Endothelial cell of hepatic sinusoid (primary cell): ENCODE results near the gene CTSG.
"Not testable (repeated sequence)": the region's sequence is repeated elsewhere in the genome, so short reads cannot be mapped to it uniquely, and the experiment has no call there.

Experiments used
- in situ Hi-C: cut with HindIII; loops from 2 replicates; pipeline ENCODE4 v1.10.0; 2017; ENCODE audit warnings: low sequenced_read_pairs

The CTSG gene, protein sequence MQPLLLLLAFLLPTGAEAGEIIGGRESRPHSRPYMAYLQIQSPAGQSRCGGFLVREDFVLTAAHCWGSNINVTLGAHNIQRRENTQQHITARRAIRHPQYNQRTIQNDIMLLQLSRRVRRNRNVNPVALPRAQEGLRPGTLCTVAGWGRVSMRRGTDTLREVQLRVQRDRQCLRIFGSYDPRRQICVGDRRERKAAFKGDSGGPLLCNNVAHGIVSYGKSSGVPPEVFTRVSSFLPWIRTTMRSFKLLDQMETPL

DNA sequence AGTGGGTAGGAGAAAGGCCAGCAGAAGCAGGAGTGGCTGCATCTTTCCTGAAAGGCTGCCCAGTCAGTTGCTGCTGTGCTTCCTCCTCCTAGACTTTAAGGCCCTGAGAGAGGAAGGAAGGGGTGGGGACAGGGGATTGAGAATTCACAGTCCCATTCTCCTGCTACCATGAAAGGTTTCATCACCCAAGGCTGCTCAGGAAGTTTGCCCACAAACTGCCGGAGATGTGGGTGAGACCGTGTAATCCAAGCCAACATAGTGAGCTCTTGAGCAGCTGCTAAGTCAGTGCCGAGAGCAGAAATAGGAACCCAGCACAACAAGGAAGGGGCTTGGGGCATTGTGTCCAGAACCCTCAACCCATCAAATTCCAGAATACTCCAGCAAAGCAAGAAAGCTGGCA, at the start of gene CTSG:
TSS of gene CTSG (minus strand) at position 69 of the 400 bp plus-strand sequence. CDS start at position 42, 27 bp downstream.
- in situ Hi-C loops, result no loop called here

DNA sequence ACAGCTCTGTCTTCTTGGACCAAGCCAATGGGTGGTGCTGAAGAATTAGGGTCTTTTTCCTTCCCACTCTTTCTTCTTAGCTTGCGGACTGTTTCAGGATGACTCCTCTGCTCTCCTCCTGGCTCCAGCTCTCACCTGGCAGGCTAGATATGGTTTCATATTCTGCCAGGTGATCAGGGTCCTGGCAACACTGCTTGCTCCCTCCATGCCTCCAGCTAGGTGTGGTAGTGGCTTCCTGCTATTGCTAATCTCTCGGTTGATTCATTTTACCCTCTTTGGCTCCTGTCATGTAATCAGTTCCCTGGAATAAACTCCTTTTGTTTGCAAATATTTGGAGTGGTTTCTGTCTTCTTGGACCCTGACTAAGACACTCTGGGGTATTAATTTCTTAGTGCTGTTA, 37.7 kb upstream of the CTSG start:
- in situ Hi-C loops, result no loop called here

DNA sequence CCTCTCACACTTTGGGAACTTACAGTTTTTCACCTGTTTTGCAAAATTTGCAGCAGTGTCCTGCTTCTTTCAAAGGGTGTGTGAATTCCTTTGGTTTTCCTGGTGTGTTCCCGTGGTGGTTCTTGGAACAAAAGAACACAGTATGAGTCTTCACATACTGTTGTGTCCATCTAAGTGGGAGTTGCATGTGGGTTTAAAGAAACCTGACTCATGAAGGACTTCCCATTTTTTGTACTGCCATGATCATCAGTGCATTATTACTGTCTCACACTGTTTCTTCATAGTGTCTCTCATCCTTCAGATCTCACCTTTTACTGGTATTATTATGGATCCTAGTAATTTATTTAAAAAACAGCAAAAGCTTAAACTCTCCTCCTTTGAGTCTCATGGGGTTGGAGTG, 37.2 kb upstream of the CTSG start:
- in situ Hi-C loops, result no loop called here

DNA sequence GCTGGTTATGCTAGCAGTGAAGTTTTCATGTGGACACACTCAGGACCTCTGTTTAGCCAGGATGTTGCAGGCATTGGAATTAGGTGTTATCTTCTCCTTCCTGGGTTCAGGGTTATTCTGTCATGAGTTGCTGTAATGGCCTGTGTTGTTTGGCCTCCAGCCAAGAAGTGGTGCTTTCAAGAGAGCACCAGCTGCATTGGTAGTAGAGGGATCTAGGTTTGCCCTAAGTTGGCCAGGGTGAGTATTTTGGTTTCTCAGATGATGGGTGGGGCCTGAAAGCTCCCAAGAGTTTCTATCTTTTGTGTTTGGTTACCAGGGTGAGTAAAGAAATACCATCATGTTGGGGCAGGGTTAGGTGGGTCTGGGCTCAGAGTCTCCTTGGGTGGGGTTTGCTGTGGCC, 36.1 kb upstream of the CTSG start:
- in situ Hi-C loops, result no loop called here

DNA sequence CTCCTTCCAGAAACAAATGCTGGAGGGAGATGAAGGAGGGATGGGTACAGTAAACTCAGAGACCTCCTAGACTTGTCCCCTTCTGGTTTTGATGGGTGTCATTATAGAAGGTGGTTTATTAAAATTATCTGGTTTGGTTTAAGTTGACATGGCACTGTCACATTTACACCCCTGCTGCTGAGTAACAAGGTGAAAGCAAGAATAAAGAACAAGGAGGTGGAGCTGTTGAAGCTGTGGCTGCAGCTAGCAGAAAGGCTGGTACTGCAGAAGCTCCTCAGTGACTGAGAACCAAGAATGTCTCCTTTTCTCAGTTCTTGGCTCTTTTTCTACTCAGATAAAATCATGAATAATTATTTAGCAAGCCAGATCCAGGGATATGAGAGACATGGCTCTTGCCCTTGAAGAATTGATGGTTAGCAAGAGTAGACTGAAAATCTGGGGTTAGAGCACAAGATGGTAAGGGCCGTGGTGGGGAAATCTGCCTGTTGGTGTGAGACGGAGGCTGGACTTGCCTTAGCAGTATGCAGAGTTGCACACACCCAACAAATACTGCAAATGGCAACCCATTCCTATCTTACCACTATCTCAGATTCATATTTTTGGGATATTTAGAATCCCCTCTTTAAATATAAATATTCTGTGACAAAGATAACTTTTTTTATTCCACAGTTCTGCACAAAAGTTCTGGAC, 33.8 kb upstream of the CTSG start, which contains the start of gene GZMH:
TSS of gene GZMH (minus strand) at position 31 of the 690 bp plus-strand sequence. CDS start 72 bp downstream, outside the sequence.
- in situ Hi-C loops, result no loop called here

DNA sequence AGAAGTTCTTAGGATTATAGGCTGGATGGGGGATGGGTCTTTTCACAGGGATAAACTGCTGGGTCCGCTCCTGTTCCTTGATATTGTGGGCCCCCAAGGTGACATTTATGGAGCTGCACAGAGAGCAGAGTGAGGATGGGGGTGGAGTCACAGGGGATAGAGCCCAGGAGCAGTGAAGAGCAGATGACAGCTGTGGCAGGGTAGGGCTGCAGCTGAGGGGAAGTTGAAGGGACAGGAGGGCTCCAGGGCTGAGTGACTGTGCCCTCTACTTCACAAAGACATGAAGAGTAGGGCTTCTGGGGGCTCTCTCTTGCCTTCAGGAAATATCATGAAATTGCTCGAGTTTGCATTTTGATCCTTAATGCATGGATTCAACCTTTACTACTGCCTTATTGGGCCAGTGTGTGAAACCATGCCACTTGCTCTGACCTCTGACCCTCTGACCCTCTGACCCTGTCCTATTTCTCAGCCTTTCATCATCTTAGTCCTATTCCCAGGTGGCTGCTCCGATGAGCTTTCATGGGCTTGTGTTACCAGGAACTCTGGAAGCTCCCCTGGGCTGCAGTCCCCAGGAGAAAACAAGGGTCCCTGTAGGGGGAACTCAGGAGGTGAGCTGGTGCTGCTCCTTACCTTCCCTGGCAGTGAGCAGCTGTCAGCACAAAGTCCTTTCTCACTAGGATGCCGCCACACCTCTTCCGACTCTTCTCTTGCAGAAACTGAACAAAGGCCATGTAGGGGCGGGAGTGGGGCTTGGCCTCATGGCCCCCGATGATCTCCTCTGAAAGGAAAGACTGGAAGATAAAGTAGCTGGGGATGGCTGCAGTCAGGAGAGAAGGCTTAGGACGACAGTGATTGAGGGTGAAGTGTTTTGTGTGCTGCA, 31.8 kb upstream of the CTSG start:
- in situ Hi-C loops, result no loop called here

DNA sequence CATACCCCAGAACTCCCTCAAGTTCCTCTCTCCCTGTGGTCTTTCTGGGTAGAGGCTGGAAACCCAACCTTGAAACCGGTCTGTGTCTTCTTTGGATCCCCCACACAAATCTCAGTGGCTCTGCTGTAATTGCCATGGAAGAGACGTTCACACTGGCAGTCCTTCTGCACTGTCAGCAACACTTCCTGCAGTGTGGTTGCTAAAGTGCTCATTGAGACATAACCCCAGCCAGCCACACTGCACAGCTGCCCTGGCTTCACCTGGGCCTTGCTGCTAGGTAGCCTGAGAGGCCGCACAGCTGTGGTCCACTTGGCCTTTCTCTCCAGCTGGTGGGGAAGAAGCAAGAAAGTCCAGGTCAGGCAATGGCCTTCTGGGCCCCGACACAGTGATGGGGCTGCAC, 31.0 kb upstream of the CTSG start:
- in situ Hi-C loops, result no loop called here

DNA sequence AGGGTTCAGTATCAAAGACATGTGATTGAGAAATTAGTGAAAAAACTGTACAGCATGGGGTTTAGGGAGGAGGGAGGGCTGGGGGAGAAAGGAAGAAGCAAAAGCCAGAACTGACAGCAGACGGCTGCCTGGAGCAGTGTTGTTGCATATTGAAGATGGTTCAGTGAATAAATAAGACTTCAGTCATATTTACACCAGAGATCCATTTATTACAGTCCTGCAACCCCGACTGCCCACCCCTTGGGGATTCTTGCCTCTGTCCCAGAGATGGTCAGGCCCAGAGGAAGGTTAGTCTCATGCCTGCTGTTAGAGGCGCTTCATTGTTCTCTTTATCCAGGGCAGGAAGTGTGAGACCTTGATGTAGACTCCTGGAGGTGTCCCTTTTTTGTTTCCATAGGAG, 30.2 kb upstream of the CTSG start:
- in situ Hi-C loops, result no loop called here

DNA sequence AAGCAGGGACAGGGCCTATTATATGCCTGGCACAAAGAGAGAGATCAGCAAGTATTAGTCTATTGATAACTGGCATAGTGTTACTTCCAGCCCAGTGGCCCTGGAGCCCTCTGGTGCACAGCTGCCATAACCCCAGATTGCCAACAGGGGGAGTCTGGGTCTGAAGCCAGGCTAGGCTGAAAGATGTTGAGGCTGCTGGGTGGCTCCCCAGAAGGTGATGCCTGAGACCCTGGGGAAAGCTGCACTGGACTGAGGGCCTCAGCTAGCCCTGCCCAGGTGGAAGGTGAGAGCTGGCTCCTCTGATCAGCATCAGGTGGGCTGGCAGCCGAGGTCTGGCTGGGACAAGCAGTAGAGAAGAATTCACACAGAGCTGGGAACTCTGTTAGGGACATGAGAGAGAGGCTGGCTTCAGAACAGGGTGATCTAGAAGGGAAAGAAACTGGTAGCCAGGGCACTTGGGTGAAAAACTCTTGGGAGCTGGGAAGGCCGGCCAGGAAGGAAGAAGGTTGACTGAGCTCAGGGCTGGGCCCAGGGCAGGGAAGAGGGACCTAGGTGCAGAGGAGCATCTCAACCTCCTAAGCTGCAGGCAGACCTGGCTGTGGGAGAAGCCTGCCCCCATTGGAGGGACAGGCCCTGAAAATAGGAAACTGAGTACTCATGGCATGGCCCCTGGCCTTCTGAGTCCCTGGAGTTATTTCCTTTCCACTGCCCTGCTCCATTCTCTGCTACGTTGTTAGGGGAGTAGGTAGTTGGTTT, 29.6 kb upstream of the CTSG start:
- in situ Hi-C loops, result no loop called here

DNA sequence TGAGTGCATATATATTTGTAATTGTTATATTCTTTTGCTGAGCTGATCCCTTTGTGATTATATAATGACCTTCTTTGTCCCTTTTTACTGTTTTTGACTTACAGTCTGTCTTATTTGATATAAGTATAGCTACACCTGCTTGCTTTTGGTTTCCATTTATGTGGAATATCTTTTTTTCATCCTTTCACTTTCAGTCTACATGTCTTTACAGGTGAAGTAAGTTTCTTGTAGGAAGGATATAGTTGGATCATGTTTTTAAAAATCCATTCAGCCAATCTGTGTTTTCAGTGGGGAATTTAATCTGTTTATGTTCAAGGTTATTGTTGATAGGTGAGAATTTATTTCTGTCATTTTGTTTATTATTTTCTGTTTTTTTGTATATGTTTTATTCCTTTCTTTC, 21.4 kb upstream of the CTSG start:
- in situ Hi-C loops, result no loop called here

DNA sequence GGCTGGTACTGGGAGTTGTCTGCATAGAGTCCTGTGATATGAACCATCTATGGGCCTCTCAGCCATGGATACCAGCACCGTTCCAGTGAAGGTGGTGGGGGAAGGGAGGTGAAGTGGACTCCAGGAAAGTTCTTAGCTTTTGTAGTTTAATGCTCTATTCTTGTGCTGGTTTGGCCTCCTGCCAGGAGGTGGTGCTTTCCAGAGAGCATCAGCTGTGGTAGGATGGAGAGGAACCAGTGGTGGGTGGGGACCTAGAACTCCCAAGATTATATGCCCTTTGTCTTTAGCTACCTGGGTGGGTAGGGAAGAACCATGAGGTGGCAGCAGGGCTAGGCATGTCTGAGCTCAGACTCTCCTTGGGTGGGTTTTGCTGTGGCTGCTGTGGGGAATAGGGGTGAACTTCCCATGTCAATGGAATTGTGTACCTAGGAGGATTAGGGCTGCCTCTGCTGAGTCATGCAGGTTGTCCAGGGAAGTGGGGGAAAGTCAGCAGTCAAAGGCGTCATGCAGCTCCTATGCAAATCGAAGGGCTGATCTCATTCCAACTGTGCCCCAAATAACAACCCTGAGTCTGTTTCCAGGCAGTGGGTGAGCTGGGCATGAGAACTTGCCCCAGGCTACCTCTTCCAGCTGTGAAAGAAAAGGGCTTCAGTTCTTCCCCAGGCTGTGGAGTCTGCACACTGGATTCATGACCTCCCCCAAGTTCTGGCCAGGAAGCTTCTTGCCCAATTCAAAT, 19.2 kb upstream of the CTSG start:
- in situ Hi-C loops, result no loop called here

DNA sequence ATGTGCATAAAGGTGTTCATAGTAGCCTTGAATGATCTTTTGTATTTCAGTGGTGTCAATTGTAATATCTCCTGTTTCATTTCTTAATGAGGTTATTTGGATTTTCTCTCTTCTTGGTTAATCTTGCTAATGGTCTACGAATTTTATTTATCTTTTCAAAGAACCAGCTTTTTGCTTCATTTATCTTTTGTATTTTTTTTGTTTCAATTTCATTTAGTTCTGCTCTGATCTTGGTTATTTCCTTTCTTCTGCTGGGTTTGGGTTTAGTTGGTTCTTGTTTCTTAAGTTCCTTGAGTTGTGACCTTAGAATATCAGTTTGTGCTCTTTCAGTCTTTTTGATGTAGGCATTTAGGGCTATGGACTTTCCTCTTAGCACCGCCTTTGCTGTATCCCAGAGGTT, 15.0 kb upstream of the CTSG start:
- in situ Hi-C loops, result not testable (repeated sequence)

DNA sequence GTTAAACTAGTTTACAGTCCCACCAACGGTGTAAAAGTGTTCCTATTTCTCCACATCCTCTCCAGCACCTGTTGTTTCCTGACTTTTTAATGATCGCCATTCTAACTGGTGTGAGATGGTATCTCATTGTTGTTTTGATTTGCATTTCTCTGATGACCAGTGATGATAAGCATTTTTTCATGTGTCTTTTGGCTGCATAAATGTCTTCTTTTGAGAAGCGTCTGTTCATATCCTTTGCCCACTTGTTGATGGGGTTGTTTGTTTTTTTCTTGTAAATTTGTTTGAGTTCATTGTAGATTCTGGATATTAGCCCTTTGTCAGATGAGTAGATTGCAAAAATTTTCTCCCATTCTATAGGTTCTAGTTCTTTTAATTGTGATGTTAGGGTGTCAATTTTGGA, 8.4 kb upstream of the CTSG start:
- in situ Hi-C loops, result not testable (repeated sequence)

DNA sequence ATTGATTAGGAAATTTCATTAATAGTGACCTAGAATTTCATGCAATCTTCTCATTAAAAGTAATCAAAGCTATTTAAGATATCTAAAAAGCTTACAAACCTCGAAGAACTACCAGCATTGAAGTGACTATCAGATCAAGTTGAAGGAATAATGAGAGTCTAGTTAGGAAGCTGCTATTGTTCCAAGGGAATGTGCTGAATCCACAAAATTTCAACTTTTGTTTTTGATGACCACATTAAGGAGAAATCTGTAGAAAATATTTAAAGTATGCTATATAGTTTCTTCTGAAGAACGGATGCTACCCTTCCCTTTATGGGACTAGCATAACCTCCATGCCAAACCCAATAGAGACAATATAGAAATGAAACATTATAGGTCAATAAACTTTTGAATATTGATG, 2.5 kb upstream of the CTSG start:
- in situ Hi-C loops, result no loop called here

DNA sequence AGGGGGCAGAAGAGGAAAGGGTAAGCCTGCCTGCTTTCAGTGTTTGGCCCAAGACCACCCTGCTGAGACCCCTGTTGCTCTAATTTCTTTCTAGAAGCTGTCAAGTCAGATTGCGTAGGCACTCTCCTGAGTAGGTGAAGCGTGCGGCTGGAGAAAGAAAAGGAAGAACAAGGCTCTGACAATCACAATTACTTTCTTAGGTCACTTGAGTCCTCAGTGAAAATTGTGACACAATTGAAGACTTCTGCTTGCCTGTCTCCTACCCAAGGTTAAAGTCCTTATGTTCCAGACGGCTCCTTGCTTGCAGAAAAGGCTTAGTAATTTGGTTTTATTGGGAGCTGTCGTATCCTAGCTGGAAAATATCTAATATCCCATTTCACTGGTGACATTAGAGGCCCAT, 721 bp upstream of the CTSG start:
- in situ Hi-C loops, result no loop called here

DNA sequence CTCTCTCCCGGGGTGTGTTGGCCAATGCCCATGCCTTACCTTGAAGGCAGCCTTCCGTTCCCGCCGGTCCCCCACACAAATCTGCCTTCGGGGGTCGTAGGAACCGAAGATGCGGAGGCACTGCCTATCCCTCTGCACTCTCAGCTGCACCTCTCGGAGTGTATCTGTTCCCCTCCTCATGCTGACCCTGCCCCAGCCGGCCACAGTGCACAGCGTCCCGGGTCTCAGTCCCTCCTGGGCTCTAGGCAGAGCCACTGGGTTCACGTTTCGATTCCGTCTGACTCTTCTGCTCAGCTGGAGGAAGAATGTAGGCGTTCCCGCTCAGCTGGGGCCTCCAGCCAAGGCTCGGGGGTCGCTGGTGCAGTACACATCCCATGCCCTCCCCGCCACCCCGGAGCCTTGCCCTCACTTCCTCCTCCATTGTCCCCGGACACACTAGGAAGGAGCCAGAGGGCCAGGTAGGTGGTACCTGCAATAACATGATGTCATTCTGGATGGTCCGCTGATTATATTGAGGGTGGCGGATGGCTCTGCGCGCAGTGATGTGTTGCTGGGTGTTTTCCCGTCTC, 1.8 kb downstream of the CTSG start:
- in situ Hi-C loops, result no loop called here

DNA sequence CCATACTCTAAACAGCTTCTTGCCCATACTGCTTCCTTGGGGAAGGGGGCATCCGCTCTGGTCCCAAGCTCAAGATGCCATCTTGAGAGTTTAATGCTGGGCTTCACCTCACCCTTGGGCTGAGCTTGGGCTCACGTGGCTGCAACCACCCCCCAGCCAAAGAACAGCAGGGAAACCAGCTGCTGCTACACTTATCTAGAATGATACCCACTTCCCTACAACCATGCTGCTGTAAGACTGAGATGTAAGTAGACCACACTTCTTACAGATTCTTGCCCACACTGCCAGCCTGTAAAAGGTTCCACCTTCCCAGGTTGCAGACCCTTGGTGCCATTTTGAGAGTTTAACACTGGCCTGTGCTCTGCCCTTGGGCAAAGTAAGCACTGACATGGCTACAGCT, 9.7 kb downstream of the CTSG start:
- in situ Hi-C loops, result no loop called here

DNA sequence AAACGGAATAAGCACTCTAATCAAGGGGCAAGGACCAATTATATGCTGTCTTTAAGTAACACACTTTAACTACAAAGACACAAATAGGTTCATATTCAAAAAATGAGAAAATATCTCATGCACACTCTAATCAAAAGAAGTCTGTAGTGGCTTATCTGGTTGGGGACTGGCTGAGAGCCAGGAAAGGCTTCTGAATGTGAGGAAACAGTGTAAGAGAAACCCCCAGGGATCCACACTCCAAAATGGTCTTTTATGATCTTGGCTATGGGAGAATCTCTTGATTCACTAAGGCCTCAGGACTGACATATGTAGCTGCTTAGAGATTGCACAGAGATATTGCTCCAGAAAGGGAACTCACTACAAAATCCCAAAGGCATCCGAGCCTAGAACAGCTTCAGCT, 10.3 kb downstream of the CTSG start:
- in situ Hi-C loops, result no loop called here

DNA sequence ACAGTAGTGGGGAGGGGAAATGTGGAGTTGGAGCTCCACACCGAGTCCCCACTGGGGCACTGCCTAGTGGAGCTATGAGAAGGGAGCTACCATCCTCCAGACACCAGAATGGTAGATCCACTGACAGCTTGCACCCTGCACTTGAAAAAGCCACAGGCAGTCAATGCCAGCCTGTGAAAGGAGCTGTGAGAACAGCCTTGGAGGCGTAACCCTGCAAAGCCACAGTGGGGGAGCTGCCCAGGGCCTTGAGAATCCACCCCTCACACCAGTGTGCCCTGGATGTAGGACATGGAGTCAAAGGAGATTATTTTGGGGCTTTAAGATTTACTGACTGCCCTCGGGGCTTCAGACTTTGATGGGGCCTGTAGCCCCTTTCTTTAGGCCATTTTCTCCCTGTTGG, 12.5 kb downstream of the CTSG start:
- in situ Hi-C loops, result no loop called here

DNA sequence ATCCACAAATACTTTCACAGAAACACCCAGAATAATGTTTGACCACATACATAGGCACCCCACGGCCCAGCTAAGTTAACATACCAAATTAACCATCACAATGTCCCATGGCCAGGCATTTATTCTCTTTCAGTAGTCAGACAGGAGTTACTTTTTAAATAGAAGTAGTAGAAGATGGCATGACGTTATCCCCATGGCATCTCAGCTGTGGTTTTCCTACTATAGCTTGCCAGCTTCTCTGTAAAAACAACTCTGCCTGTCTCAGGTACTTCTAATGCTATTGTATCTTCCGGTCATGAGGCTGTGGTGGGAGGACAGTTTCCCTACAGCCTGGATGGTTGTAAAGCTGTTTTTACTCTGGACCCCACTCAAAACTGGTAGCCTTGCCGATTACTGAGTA, 19.3 kb downstream of the CTSG start:
- in situ Hi-C loops, result no loop called here
